Stimulated activated CD8-positive, alpha-beta memory T cell treated with anti-CD3 and anti-CD28 coated beads, Interleukin-12 subunit alpha, Interleukin-12 subunit beta, amount 100 ng/mL, for 4 hours (primary cell): ENCODE data around the gene C11orf91.
"Not testable (repeated sequence)": the region's sequence is repeated elsewhere in the genome, so short reads cannot be mapped to it uniquely, and the experiment has no call there.

Experiments used
- DNase-seq: peaks from one replicate; pipeline ENCODE4 v3.0.0-alpha.2; 2020; ENCODE audit warnings: low read depth

Gene C11orf91

GRCh38 chr11:33696931-33697638 is 3.5 kb downstream of the C11orf91 start:
- DNase-seq, result no peak

- DNase-seq, result no peak
Measured at GRCh38 chr11:33696411-33696810, 4.2 kb downstream of the C11orf91 start.

GRCh38 chr11:33695051-33695566 is 5.5 kb downstream of the C11orf91 start:
- DNase-seq, result no peak

- no peak for DNase-seq
Measured at GRCh38 chr11:33694346-33695050, 6.1 kb downstream of the C11orf91 start.

GRCh38 chr11:33692541-33692940 is 8.1 kb downstream of the C11orf91 start:
- no peak for DNase-seq

- DNase-seq, result no peak
Measured at GRCh38 chr11:33692013-33692504, 8.6 kb downstream of the C11orf91 start.

- no peak for DNase-seq
Measured at GRCh38 chr11:33691066-33691864, 9.4 kb downstream of the C11orf91 start.

GRCh38 chr11:33690290-33691065 is 10.1 kb downstream of the C11orf91 start:
- no peak for DNase-seq

- no peak for DNase-seq
Measured at GRCh38 chr11:33689501-33689900, 11.1 kb downstream of the C11orf91 start.

- no peak for DNase-seq
Measured at GRCh38 chr11:33689085-33689484, 11.5 kb downstream of the C11orf91 start.

GRCh38 chr11:33687733-33688479 is 12.7 kb downstream of the C11orf91 start:
- DNase-seq, result no peak

- DNase-seq, result no peak
Measured at GRCh38 chr11:33685082-33685481, 15.5 kb downstream of the C11orf91 start.

GRCh38 chr11:33684003-33684706 is 16.5 kb downstream of the C11orf91 start:
- no peak for DNase-seq

GRCh38 chr11:33682446-33682845 is 18.2 kb downstream of the C11orf91 start:
- DNase-seq, result no peak

- DNase-seq, result no peak
Measured at GRCh38 chr11:33682019-33682418, 18.6 kb downstream of the C11orf91 start.

GRCh38 chr11:33678616-33679015 is 22.0 kb downstream of the C11orf91 start:
- not testable (repeated sequence) for DNase-seq

GRCh38 chr11:33674035-33674814 is 26.4 kb downstream of the C11orf91 start:
- DNase-seq, result no peak

- DNase-seq, result no peak
Measured at GRCh38 chr11:33672273-33672672, 28.4 kb downstream of the C11orf91 start.

- DNase-seq, result no peak
Measured at GRCh38 chr11:33670250-33671011, 30.2 kb downstream of the C11orf91 start.
